Measurements from ENCODE around the gene MRPL17. TPM values are rescaled to one million over a fixed set of nuclear protein-coding genes. Genes with fewer than 3 reads are reported as not detected.

MRPL17 gene
- total and polyA plus RNA-seq, 2 of the 13 experiments (the other 11 are each of a cell fraction or from before 2014, with no cell fraction given): 59.4 to 90.0 TPM

DNA sequence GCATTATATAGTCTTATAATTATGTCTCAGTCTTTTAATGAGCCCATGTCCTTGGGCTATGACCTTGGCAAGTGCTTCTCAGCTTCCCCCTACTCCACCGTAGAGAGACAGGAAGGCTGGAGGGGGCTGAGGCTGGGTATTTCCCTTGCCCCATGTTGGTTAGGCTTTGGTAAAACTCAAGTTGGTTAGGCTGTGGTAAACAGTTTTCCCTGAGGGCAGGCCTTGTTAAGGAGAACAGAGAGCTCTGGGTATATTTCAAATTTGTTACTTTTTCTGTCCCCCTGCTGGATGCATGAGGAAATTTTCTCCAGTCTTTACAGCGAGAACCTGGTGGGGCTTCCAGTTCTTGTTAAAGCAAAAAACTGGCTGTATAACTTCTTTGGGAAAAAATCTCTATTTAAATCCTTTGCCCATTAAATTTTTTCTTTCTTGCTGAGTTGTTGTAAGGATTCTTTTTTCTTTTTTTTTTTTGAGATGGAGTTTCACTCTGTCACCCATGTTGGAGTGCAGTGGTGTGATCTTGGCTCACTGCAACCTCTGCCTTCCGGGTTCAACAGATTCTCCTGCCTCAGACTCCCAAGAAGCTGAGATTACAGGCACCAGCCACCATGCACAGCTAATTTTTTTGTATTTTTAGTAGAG lies 15.3 kb downstream of the MRPL17 start:
- intact Hi-C loops (cut with micrococcal nuclease; ENCODE audit: unreplicated experiment): loop anchor here (5.0 kb wide), 2 partner anchors 66 to 136 kb away; partner anchors contain the start of genes ILK and RRP8
- Histone ChIP-seq H2AFZ (ENCODE audit: low read length) (peak overlapping the region; percentile 11), H3K79me2 (ENCODE audit: insufficient read depth, low read length) (no peaks in the 10 kb centered on the region), H3K4me2 (ENCODE audit: low read depth, low read length) (no peak overlapping the region), H3K9me3 (ENCODE audit: low read length) (no peaks in the 10 kb centered on the region), H3K4me1 (ENCODE audit: insufficient read depth, low read length) (no peaks in the 10 kb centered on the region), H3K4me3 (replicated peaks in 1 of 3; ENCODE audit: insufficient read depth in 1 of 3, low read depth in 2 of 3, low read length in 3 of 3) (no peak overlapping the region), H4K20me1 (ENCODE audit: insufficient read depth, low read length) (no peaks in the 10 kb centered on the region), H3K27me3 (ENCODE audit: control insufficient read depth in 1 of 2, insufficient read depth in 2 of 2, low read length in 2 of 2) (peaks cover 0 to 13% of the 10 kb centered on the region in 2 experiments; a peak in 2 of 5 replicates), H3K36me3 (replicated peaks in 1 of 2; ENCODE audit: control insufficient read depth in 1 of 2, insufficient read depth in 2 of 2, low read length in 2 of 2) (no peaks in the 10 kb centered on the region), H3K9ac (ENCODE audit: insufficient read depth, low read depth, low read length) (no peak overlapping the region), H3K27ac (ENCODE audit: extremely low read length, insufficient read depth, low read length) (no peak overlapping the region)
- ATAC-seq: peak; percentile 83
- no TSS peak for BruUV-seq (replicated peaks)
- FAIRE-seq: no peak
- in situ Hi-C loops (cut with HindIII; ENCODE audit: extremely low pct_ligation_motif_present, low pct_unique_long_range_greater_than_20kb): no loop called here
- TF ChIP-seq CCDC6 (CRISPR knock-in tag; IDR thresholded peaks at IDR 0.05) (no peak), SRY (CRISPR knock-in tag; IDR thresholded peaks at IDR 0.05) (no peak), STAG1 (CRISPR knock-in tag; IDR thresholded peaks at IDR 0.05) (peak; percentile 41), SMC3 (IDR thresholded peaks at IDR 0.05; ENCODE audit: low read length) (peak; percentile 65; the same call in 1 of the 2 replicates), CTCF (CRISPR knock-in tag; IDR thresholded peaks at IDR 0.05) (peak; percentile 43), SOX13 (IDR thresholded peaks at IDR 0.05) (no peak), SOX13 (CRISPR knock-in tag; conservative IDR thresholded peaks at IDR 0.05 in 1 of 2, IDR thresholded peaks at IDR 0.05 in 1 of 2) (no peak), ZNF556 (CRISPR knock-in tag; IDR thresholded peaks at IDR 0.05; ENCODE audit: borderline replicate concordance) (no peak)
- ChIA-PET CTCF (ENCODE audit: low intra/inter-chr PET ratio, low total read pairs) (interaction anchor here (0.8 to 1.5 kb wide), 3 partner anchors 64 to 139 kb away, joined by 3 to 9 read pairs (median 4); partner anchors contain the start of genes ILK and RRP8), POLR2A (interaction anchor here (1.0 to 1.2 kb wide), 2 partner anchors 15 to 49 kb away, joined by 5 to 7 read pairs; partner anchors contain the start of genes MRPL17 and TPP1)
- DNase-seq (ENCODE audit: low spot score): peak; percentile 41
- WGBS (ENCODE audit: low lambda C conversion rate): 45% methylated on average over 3 of the region's 3 CpGs

All from HepG2 (cell line).